GM12865 (cell line): ENCODE measurements around the gene IRX6.

Source experiments
- DNase-seq: peaks from one replicate; pipeline ENCODE4 v3.0.0; 2010; ENCODE audit warnings: low read depth
- H3K4me3 ChIP-seq: 2 replicates; pipeline ENCODE4 v1.5.1; 2011; ENCODE audit warnings: mild to moderate bottlenecking, low read depth, low read length, control low read depth
- TF ChIP-seq, protein P1 (sequence below): IDR thresholded peaks from 2 replicates; pipeline ENCODE4 v1.5.1; 2011; ENCODE audit warnings: low read length, control low read depth, low read depth, inconsistent platforms; ENCODE audit not compliant: insufficient read depth; ENCODE audit errors: missing control alignments

IRX6 gene

GRCh38 chr16:55323637-55324271, at the start of gene IRX6:
TSS of gene IRX6 (plus strand) at chr16:55324203. CDS start at chr16:55325092, 889 bp downstream.
- H3K4me3 ChIP-seq = no peak within 1 kb of the TSS
- TF ChIP-seq, protein P1, sequence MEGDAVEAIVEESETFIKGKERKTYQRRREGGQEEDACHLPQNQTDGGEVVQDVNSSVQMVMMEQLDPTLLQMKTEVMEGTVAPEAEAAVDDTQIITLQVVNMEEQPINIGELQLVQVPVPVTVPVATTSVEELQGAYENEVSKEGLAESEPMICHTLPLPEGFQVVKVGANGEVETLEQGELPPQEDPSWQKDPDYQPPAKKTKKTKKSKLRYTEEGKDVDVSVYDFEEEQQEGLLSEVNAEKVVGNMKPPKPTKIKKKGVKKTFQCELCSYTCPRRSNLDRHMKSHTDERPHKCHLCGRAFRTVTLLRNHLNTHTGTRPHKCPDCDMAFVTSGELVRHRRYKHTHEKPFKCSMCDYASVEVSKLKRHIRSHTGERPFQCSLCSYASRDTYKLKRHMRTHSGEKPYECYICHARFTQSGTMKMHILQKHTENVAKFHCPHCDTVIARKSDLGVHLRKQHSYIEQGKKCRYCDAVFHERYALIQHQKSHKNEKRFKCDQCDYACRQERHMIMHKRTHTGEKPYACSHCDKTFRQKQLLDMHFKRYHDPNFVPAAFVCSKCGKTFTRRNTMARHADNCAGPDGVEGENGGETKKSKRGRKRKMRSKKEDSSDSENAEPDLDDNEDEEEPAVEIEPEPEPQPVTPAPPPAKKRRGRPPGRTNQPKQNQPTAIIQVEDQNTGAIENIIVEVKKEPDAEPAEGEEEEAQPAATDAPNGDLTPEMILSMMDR = peak; percentile 9
- no peak for DNase-seq

- no peak overlapping the region for H3K4me3 ChIP-seq
- no peak for DNase-seq
- TF ChIP-seq, protein P1 = no peak
These were observed 49.6 kb upstream of the IRX6 start for GRCh38 chr16:55274391-55274790.

DNA sequence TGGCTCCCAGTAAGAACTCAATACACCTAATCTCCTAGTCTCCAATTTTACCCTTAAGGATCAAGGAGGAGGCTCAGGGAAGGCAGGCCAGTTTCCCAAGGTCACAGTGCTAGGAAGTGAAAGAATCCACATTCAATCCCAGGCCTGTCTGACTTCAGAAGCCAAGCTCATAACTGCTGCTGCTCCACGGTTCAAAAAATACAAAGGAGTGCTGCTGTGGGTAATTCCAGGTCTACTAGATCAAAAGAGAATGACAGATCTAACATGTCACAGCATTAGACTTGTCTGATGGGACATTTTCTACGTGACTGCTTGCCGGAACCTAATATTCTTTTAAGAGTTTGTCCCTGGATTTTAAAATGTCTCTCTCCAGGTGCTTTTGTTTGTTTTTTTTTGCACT, 48.8 kb upstream of the IRX6 start:
- TF ChIP-seq, protein P1 = no peak
- DNase-seq = no peak
- no peak overlapping the region for H3K4me3 ChIP-seq

DNA sequence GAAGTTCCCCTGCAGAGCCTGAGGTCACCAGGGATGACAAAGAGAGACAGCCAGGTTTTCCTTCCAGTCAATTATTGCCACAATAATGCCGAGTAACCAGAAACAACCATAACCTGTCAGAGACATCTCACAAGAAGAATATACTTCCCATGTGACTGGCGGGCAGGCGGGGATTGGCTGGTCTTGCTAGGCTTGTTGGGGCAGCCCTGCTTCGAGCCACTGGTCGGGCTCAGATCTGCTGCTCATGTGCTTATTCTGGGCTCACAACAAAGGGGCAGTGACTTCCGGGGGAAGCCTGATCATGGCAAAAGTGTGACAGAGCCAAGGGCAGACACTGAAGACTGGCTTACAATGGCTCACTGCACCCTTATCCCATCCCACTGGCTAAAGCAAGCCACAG, 48.1 kb upstream of the IRX6 start:
- TF ChIP-seq, protein P1 = no peak
- DNase-seq = no peak

DNA sequence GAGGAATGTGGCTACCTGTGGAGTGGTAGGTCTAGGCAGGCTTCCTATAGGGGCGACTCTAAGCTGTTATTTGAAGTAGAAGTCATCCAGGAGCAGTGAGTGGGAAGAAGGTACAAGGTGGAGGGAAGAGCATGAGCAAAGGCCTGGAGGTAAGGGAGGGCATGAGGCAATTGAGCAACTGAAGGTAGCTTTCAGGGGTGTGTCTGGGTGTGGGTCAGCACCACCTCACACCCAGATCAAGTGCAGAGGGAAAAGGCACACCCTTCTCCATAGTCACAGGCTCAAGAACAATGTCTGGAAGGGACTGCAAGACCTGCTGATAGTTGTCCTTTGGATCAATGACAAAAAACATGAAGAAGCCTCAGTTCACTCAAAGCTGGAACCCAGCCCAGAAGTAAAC, 46.5 kb upstream of the IRX6 start:
- DNase-seq = no peak

More for the DNA sequence above, 48.1 kb upstream of the IRX6 start:
- no peak overlapping the region for H3K4me3 ChIP-seq

GRCh38 chr16:55279598-55279997, 44.4 kb upstream of the IRX6 start:
- no peak overlapping the region for H3K4me3 ChIP-seq
- no peak for DNase-seq
- TF ChIP-seq, protein P1 = no peak

More for the DNA sequence above, 46.5 kb upstream of the IRX6 start:
- TF ChIP-seq, protein P1 = no peak
- H3K4me3 ChIP-seq = no peak overlapping the region

GRCh38 chr16:55280587-55280986, 43.4 kb upstream of the IRX6 start:
- H3K4me3 ChIP-seq = no peak overlapping the region
- TF ChIP-seq, protein P1 = no peak
- DNase-seq = no peak
